GM21529 (cell line): ENCODE data around the gene NPY4R.
"Not testable (repeated sequence)": the region's sequence is repeated elsewhere in the genome, so short reads cannot be mapped to it uniquely, and the experiment has no call there.

ENCODE experiments used
- ATAC-seq: cut with Tn5 transposase; IDR thresholded peaks from one replicate; pipeline ENCODE4 v1.9.1; 2021; ENCODE audit not compliant: unreplicated experiment

NPY4R gene

GRCh38 chr10:46465765-46466164 is at the start of gene NPY4R:
Gene NPY4R (minus strand): TSS chr10:46465958. CDS start chr10:46462635, 3,323 bp downstream.
- not testable (repeated sequence) for ATAC-seq

- no peak for ATAC-seq
Observed at GRCh38 chr10:46515366-46515765, 49.6 kb upstream of the NPY4R start.

GRCh38 chr10:46514899-46515298 is 49.1 kb upstream of the NPY4R start:
- ATAC-seq: no peak

- no peak for ATAC-seq
Observed at GRCh38 chr10:46514431-46514861, 48.7 kb upstream of the NPY4R start.

GRCh38 chr10:46513333-46513732 is 47.6 kb upstream of the NPY4R start:
- ATAC-seq: not testable (repeated sequence)

GRCh38 chr10:46512725-46513124 is 47.0 kb upstream of the NPY4R start:
- not testable (repeated sequence) for ATAC-seq

- ATAC-seq: not testable (repeated sequence)
Observed at GRCh38 chr10:46512002-46512401, 46.2 kb upstream of the NPY4R start.

GRCh38 chr10:46499990-46500389 is 34.2 kb upstream of the NPY4R start:
- not testable (repeated sequence) for ATAC-seq

- not testable (repeated sequence) for ATAC-seq
Observed at GRCh38 chr10:46498985-46499703, 33.4 kb upstream of the NPY4R start.

- not testable (repeated sequence) for ATAC-seq
Observed at GRCh38 chr10:46497878-46498277, 32.1 kb upstream of the NPY4R start.

GRCh38 chr10:46497401-46497800 is 31.6 kb upstream of the NPY4R start:
- not testable (repeated sequence) for ATAC-seq

GRCh38 chr10:46491364-46492114 is 25.8 kb upstream of the NPY4R start:
- not testable (repeated sequence) for ATAC-seq

- ATAC-seq: not testable (repeated sequence)
Observed at GRCh38 chr10:46490285-46490684, 24.5 kb upstream of the NPY4R start.

- not testable (repeated sequence) for ATAC-seq
Observed at GRCh38 chr10:46486459-46486858, 20.7 kb upstream of the NPY4R start.

- ATAC-seq: not testable (repeated sequence)
Observed at GRCh38 chr10:46474746-46475320, 9.1 kb upstream of the NPY4R start.

GRCh38 chr10:46473758-46474157 is 8.0 kb upstream of the NPY4R start:
- not testable (repeated sequence) for ATAC-seq

- ATAC-seq: not testable (repeated sequence)
Observed at GRCh38 chr10:46470134-46470533, 4.4 kb upstream of the NPY4R start.

GRCh38 chr10:46468119-46468809 is 2.5 kb upstream of the NPY4R start:
- ATAC-seq: not testable (repeated sequence)

- not testable (repeated sequence) for ATAC-seq
Observed at GRCh38 chr10:46463608-46464007, 2.1 kb downstream of the NPY4R start.

- not testable (repeated sequence) for ATAC-seq
Observed at GRCh38 chr10:46462276-46462675, 3.5 kb downstream of the NPY4R start.

- ATAC-seq: not testable (repeated sequence)
Observed at GRCh38 chr10:46459579-46459978, 6.2 kb downstream of the NPY4R start.
